ENCODE measurements around the gene FARP2. TPM values are rescaled to one million over a fixed set of nuclear protein-coding genes. Genes with fewer than 3 reads are reported as not detected.

Gene FARP2
- total and polyA plus RNA-seq, 10 donors: 9.1 to 72.8 (median 53.4) TPM

GRCh38 chr2:241456546-241456945 is 100.5 kb downstream of the FARP2 start:
- intact Hi-C loops (cut with DNase I; ENCODE audit: low total_unique reads): no loop called here
- peak; percentile 34 for DNase-seq
- H3K9me3 ChIP-seq: no peaks in the 10 kb centered on the region
- TF ChIP-seq POLR2AphosphoS5 (IDR thresholded peaks at IDR 0.05) (peak in 1 of 3 donors; percentile 25), POLR2A (IDR thresholded peaks at IDR 0.05) (no peak), CTCF (IDR thresholded peaks at IDR 0.05 in 8 of 11, conservative IDR thresholded peaks at IDR 0.05 in 3 of 11) (no peak)
- H3K27ac ChIP-seq: no peak overlapping the region
- H3K36me3 ChIP-seq: peaks cover 0 to 6% (median 0%) of the 10 kb centered on the region in 6 donors
- WGBS, 5 donors: 80 to 88% (median 85%) methylated on average over 7 to 11 of the region's 11 CpGs
- no peak overlapping the region for H3K4me3 ChIP-seq
- peaks cover 0 to 8% (median 0%) of the 10 kb centered on the region in 7 donors for H3K27me3 ChIP-seq (replicated peaks in 1 of 7)
- no peaks in the 10 kb centered on the region for H3K4me1 ChIP-seq

- TF ChIP-seq CTCF (IDR thresholded peaks at IDR 0.05 in 8 of 11, conservative IDR thresholded peaks at IDR 0.05 in 3 of 11): no peak
- intact Hi-C loops (cut with DNase I; ENCODE audit: low total_unique reads): no loop called here
- peak; percentile 44 for DNase-seq
- H3K9me3 ChIP-seq: no peaks in the 10 kb centered on the region
- peaks cover 0 to 22% (median 4%) of the 10 kb centered on the region in 6 donors for H3K36me3 ChIP-seq
- no peak overlapping the region for H3K4me3 ChIP-seq
- peaks cover 0 to 5% (median 0%) of the 10 kb centered on the region in 7 donors for H3K27me3 ChIP-seq (replicated peaks in 1 of 7)
- no peaks in the 10 kb centered on the region for H3K4me1 ChIP-seq
- no peak overlapping the region for H3K27ac ChIP-seq
- WGBS, 5 donors: 86 to 96% (median 93%) methylated on average over 3 to 5 of the region's 5 CpGs
These were observed 102.6 kb downstream of the FARP2 start for GRCh38 chr2:241458687-241459086.

GRCh38 chr2:241459520-241459919 is 103.4 kb downstream of the FARP2 start:
- H3K36me3 ChIP-seq: peaks cover 0 to 30% (median 5%) of the 10 kb centered on the region in 6 donors
- WGBS, 5 donors: 90 to 96% (median 93%) methylated on average over 9 to 13 of the region's 13 CpGs
- H3K9me3 ChIP-seq: no peaks in the 10 kb centered on the region
- H3K4me3 ChIP-seq: no peak overlapping the region
- peaks cover 0 to 5% (median 0%) of the 10 kb centered on the region in 7 donors for H3K27me3 ChIP-seq (replicated peaks in 1 of 7)
- no peak overlapping the region for H3K27ac ChIP-seq
- no peaks in the 10 kb centered on the region for H3K4me1 ChIP-seq
- TF ChIP-seq POLR2AphosphoS5 (IDR thresholded peaks at IDR 0.05) (no peak), CTCF (IDR thresholded peaks at IDR 0.05 in 8 of 11, conservative IDR thresholded peaks at IDR 0.05 in 3 of 11) (no peak)
- intact Hi-C loops (cut with DNase I; ENCODE audit: low total_unique reads): no loop called here
- peak; percentile 42 for DNase-seq

- WGBS, 5 donors: 66 to 90% (median 85%) methylated on average over 3 of the region's 3 CpGs
- TF ChIP-seq POLR2AphosphoS5 (IDR thresholded peaks at IDR 0.05) (no peak), CTCF (IDR thresholded peaks at IDR 0.05 in 8 of 11, conservative IDR thresholded peaks at IDR 0.05 in 3 of 11) (no peak), POLR2A (IDR thresholded peaks at IDR 0.05) (no peak)
- Histone ChIP-seq H3K9me3 (no peaks in the 10 kb centered on the region), H3K36me3 (peaks cover 0 to 32% (median 5%) of the 10 kb centered on the region in 6 donors), H3K4me1 (no peaks in the 10 kb centered on the region), H3K27ac (no peak overlapping the region), H3K27me3 (replicated peaks in 1 of 7) (peaks cover 0 to 5% (median 0%) of the 10 kb centered on the region in 7 donors), H3K4me3 (no peak overlapping the region)
- peak; percentile 40 for DNase-seq
- intact Hi-C loops (cut with DNase I; ENCODE audit: low total_unique reads): no loop called here
These were observed 104.5 kb downstream of the FARP2 start for GRCh38 chr2:241460631-241461030.

Data from spleen (tissue), 11 donors.